Umbilical cord (tissue), 2 donors: ENCODE data around the gene TEX36. TPM values are rescaled to one million over a fixed set of nuclear protein-coding genes. Genes with fewer than 3 reads are reported as not detected.
A peak's percentile ranks its signal among the peaks of the same experiment; 100 is the strongest.
"Not testable (repeated sequence)": the region's sequence is repeated elsewhere in the genome, so short reads cannot be mapped to it uniquely, and the experiment has no call there.

Experiments
- DNase-seq: peaks from one replicate; pipeline ENCODE4 v3.0.0-alpha.2; 2015; ENCODE audit warnings: low spot score
- total RNA-seq: library from RNA; depleted of rRNA; stranded (reverse); fragments of >200 nt; gene quantifications from one replicate; pipeline ENCODE4 v1.2.3, GENCODE V29; 2014; ENCODE audit warnings: low replicate concordance; ENCODE audit not compliant: insufficient read depth

The TEX36 gene, protein sequence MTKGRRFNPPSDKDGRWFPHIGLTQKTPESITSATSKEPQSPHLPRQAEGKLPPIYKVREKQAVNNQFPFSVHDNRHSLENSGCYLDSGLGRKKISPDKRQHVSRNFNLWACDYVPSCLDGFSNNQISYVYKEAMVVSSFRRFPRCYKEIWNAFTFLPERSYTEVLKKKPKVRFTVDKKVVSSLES
- not detected for total RNA-seq

DNA sequence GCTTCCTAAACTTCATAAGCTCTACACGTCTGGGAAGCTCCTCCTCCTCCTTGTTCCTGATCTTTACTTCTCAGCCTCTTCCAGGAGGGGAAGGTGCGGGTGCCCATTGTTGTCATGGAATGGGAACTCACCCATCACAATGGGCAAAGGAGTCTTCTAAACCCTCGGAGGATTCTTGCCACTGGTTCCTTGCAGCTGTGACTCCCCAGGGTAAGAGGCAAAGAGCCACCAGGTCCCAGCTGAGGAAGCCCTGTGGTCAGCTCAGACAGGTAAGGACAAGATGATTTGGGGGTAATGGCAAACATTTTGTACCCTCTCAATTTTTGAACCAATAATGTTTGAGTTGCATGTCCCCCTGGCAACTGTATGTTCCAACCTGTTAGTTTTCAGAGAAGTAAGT is at the start of gene TEX36:
Gene TEX36 (minus strand): TSS at position 101 of the 400 bp plus-strand sequence. CDS start 174 bp downstream, outside the sequence.
- DNase-seq = no peak

DNA sequence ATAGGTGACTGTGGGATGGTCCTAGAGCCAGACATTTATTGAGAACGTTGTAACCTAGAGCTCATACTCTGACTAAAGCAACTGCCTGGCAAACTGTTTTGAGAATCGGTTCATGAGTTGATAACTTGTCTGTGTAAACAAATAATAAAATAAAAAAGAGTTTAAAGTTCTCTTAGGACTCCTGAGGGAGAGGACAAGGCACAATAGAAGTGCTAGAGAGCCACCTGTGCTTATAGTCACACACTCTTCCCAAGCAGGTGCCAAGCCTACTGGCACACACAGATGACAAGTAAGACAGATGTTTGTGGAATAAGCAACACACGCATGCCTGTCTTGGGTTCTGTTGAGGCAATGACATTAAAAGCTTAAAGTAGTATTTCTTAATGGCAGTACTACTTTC is 44.5 kb upstream of the TEX36 start:
- DNase-seq = no peak

DNA sequence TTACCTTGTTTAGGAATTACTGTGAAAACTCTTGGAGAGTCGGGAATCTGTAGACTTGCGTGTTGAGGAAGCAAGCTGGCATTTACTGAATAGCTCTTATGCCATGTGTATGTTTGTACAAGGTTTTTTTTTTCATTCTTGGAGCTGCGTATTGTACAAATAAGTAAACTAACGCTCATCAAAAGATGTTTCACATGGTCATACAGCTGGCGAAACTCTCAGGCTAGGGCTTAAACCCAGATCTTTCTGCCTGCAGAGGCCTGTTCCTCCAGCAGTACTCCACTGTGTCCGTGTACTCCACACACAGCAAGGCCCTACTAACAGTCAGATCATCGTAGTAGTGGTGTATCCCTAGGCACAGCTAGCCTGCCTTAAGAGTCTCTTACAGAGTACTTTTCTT is 44.0 kb upstream of the TEX36 start:
- no peak for DNase-seq

DNA sequence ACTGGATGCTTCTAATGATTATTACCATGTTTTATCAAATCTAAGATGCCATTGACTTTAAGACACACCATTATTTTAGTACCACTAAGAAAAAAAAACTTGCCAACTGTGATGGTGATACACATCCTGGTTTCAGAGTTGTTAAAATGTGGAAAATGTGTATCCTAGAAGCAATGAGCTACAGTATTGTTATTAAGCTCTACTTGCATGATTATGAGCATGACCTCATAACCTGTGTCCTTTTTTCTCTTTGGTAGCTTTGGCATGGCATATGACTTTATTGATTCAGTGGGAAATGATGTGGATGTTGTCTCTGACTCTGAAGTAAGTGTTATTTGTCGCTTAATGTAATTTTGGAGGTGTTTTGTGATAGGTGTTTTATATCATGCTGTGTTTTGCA is 39.8 kb upstream of the TEX36 start:
- DNase-seq = no peak

DNA sequence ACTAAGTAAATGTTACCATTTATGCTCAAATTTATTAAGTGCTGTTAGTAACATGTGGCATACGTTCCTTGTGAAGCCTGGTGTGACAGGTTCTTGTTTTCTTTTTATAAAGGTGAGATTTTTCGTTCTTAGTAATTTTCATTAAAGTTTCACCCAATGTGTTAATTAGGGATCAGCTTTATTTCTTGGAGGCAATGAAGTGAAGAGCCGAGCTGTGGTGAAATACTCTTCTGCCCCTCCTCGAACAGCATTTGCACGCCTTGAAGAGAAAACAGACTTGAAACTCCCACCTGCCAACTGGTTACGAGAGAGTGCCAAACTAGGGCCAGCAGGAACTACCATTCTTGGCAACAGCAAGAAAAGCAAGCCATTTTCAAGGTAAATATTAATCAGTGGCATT is 38.1 kb upstream of the TEX36 start:
- no peak for DNase-seq

DNA sequence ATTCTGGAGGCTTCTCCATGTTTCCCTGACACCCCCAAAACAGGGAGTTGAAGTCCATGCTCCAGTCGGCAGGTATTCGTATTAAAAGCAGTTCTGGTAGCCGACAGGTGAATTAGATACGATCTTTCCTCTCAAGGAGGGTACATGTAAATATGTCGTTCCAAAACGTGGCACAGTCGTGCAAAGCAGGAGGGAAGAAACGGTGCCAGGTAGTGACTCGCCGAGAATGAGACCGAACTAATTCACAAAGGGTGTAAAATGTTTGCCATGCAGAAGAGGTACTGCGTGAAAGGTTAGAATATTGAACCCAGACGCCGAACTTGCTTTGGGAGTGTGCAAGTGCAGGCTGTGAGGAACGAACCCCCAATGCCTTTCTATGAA is 37.0 kb upstream of the TEX36 start:
- no peak for DNase-seq

DNA sequence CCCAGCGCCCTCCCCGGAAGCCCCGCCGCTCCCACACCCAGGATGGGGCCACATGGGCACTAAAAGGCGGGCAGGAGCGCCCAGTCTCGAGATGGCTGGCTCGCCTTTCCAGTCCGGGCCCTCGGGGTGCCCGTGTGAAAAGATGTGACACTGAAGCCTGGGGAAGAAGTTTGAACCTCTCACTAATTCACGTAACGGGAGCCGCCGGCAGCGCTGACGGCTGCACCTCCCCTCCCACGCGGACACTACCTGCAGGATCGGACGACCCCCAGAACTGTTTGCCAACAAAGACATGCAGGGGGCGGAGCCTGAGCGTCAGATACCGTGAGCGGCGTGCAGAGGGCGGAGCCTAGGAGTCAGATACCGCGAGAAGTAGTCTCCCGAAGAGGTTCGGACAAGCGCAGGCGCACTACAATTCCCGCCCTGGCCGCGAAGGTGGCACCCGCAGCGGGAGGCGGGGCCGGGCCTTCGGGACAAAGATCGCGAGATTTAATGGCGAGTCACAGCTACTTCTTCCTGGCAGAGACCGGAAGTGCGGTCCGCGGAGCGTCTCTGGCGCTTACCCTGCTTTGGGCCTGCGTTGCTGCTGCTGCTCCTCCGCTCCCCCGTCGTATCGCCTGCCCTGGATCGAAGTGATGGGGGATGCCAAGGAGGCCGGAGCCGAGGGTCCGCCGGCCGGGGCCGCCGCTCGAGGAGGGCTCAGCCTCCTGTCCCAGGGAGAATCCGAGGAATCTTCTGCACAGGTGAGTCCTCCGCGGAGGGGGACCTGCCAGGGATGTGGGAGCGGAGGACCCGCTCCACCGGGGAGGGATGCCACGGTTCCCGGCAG is 36.4 kb upstream of the TEX36 start, which contains the start of gene EDRF1:
Gene EDRF1 (plus strand): TSS at position 537 of the 829 bp plus-strand sequence. CDS start 99 bp downstream, at position 636.
- DNase-seq = peak; percentile 99

DNA sequence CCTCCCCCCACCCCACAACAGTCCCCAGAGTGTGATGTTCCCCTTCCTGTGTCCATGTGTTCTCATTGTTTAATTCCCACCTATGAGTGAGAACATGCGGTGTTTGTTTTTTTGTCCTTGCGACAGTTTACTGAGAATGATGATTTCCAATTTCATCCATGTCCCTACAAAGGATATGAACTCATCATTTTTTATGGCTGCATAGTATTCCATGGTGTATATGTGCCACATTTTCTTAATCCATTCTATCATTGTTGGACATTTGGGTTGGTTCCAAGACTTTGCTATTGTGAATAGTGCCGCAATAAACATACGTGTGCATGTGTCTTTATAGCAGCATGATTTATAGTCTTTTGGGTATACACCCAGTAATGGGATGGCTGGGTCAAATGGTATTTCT is 31.8 kb upstream of the TEX36 start:
- DNase-seq = not testable (repeated sequence)

DNA sequence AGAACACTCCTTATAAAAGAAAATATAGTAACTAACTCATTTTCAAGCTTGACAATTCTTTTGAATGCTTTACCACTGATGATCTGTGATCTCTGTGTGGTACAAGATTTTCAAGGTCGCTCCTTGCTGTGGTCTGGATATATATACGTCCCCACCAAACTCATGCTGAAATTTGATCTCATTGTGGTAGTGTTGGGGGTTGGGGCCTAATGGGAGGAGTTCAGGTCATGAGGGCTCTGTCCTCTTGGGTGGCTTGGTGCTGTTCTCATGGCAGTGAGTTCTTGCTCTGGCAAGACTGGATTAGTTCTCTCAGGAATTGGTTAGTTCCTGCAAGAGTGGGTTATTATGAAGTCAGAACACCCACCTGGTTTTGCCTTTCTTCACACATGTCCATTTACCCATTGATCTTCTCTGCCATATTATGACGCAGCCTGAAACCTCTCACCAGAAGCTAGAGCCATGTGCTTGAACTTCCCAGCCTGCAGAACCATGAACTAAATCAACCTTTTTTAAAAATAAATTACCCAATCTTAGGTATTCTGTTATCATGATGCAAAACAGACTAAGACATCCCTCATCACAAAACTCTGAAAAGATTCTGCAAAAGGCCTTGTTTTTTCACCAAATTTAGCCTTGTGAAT is 28.3 kb upstream of the TEX36 start:
- no peak for DNase-seq

DNA sequence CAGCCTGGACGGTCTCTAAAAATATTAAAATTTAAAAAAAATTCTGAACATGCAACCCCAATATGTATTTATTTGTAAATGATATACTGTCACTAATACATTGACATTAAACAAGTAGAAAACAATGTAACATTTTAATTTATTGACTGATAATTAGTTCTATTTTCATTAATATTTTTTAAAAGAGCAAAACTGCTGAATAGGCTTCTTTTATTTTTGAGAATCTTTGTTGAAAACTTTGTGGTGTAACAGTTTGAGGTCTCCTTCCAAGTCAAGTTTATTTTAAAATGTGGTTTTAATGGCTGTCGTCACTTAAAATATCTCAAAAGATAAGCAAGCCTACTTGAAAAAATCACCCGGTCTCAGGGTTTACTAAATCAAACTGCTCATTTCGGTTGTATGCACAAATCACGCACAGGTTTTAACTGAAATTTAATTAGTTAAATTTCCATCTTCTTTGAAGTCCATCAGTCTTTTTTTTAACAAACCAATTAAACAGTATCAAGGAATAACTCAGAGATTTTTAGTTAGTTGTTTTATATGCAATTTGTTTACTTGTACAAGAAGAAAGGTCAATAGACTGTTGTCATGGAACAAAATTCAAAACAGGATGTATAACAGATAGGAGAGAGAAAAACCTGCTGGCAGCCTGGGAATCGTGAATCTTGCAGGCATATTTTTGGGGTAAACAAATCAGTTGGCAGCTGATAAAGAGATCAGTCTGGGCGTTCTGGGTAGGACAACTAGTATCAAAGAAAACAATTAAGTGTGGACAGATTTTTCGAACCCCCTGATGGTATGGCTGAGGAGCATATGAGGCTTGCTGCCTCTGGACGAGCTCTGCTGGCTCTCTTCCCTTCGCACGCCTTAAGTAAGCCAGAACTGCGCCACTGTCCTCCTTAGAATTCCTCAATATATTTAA is 26.9 kb upstream of the TEX36 start:
- DNase-seq = peak; percentile 56

DNA sequence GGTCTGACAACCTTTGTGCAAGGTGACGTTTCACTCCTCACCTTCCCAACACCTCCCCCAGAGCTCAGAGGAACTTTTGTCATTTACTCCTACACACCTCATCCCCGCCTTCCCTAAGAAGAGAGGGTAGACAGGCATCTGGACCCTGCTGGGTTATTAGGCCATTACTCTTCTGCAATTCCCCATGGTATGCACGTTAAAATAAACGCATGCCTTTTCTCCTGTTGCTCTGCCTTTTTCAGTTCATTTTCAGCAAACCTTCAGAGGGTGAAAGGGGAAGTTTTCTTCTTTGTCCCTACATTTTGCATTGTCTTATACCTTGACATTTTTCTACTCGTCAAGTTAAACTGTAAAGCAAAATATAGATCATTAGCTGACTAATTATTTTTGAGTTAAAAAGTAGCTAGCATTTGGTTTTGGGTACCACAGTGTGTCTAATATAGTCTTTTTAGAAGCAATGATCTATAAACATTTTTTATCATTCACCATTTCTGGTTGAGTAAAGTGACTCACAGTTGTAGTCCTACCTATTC is 26.1 kb upstream of the TEX36 start:
- no peak for DNase-seq

DNA sequence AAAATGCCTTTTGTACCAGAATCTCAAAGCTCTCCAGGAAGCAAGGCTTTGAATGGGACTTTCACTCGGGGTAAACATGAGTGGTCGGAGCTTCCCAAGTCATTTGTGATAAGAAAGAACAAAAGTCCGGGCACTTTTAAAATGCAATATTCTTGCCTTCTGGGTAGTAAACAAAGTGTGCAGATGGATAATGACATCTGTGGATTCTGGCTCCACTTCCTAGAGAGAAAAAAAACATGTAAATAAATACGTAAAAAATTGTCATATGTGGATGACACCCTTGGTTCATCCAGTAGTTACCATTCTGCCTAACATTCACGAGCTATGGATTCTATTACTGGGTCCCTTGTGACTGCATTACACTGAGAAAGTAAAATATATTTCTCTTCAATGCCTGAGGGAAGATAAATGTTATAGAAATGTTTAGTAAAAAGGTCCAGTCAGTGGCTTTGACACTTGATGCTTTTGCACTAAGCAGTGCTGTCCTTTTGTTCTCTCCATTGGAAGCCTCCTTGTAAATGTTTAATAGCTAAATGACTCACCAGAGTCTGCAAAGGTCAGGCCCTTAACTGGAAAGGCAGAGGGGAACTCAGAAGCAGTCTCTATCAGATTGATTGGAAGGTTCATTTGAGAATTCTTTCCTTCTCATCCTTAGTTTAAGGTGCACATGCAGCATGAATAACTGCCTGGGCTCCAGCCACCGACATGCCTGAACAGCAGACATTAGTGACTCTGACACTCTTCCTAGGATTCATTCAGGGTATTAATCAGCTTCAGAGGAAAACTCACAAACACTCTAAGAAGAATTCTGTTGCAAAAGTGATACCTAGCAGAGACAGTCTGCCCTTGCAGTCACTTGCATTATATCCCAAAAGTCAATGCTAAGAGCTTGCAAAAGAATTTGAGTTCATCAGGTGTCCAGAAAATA is 24.8 kb upstream of the TEX36 start:
- no peak for DNase-seq

DNA sequence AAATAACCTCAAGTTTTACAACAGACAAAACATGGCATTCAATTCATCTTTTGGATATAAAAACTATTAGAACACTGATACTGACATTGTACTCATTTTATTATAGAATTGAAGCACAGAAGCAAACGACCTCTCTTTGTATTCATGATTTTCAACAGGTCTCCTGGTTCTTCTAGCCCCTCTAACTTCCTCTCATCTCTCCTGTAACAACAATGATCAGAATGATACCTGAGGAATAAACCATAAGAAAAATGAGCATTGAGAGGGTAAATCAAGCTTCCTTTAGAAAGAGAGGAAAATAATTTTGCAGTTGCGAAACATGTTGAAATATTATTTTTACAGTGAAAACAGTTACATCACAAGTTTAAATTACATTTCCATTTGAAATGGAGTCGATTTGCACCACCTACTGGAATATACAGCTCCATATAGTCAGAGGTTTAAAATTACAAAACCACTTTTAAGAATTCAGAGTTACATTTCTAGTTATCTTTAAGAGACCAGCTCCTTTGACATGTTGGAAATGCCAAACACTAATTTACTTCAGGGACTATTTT is 17.5 kb upstream of the TEX36 start:
- DNase-seq = peak; percentile 35

DNA sequence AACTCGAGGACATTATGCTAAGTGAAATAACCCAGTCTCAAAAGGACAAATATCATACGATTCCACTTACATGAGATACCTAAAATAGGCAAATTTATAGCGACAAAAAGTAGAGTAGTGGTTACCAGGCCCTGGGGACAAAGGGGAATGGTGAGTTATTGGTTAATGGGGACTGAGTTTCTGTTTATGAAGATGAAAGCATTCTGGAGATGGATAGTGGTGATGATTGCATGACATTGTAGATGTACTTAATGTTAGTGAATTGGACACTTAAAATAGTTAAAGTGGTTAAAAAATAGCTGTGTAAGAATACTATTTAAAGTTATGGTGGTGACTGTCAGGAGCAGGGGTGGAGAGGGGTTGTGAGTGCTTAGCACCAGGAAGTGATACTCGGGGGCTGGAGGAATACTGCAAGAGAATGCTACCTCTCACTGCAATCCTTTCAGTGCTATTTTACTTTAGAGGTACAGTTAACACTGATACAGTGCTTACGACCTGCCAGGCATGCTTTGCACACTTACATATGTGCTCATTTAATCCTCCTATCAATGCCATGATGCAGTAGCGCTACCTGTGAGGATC is 16.7 kb upstream of the TEX36 start:
- no peak for DNase-seq

DNA sequence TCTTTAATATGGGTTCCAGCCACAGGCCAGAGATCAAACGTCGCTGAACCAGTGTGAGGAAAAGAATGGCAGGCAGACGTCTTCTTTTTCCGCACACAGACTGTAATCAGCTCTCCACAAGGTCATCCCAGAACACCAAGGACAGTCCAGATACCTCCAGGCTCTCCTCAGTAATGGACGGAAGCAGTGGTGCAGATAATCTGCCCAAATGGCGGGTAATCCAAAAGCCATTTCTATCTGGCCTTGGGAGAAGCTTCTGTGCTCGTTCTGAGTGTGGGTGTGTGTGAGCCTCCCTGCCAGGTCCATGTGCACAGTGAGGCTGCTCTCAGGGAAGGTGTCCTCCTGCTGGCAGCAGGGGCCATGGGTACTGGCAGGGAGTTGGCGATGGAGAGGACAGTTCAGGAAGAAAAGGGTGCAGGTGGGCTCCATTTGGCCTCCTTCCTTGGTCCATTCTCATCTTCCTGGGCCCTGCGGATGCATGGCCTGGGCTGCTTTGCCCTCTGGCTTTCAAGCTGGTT is 15.6 kb upstream of the TEX36 start:
- no peak for DNase-seq

DNA sequence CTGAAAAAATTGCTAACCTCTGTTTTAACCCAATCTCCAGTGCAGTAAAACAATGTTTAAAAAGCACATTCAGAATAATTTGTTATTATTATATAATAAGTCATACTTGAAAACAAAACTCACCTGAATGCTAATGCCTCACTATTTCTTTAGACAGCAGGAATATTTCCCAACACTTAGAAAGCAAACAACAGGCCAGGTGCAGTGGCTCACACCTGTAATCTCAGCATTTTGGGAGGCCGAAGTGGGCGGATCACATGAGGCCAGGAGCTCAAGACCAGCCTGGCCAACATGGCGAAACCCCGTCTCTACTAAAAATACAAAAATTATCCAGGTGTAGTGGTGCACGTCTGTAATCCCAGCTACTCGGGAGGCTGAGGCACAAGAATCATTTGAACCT is 13.9 kb upstream of the TEX36 start:
- not testable (repeated sequence) for DNase-seq

DNA sequence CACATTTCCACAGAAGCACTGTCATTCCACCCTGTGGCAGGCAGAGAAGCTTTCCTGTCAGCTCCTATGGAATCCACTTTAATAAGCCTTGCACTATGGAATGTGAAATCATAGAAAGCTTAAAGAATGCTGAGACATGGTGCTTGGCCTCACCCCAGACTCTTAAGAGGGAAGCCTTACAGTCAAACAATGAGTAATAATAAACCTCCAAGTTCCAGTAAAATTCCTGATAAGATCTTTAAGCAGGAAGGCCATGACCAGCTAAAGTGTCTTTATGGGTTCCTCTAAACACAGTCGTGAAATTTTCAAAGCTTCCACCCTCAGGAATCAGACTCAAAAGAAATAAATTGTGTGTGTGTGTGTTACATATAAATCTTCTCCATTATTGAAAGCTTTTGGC is 11.9 kb upstream of the TEX36 start:
- DNase-seq = peak; percentile 46

DNA sequence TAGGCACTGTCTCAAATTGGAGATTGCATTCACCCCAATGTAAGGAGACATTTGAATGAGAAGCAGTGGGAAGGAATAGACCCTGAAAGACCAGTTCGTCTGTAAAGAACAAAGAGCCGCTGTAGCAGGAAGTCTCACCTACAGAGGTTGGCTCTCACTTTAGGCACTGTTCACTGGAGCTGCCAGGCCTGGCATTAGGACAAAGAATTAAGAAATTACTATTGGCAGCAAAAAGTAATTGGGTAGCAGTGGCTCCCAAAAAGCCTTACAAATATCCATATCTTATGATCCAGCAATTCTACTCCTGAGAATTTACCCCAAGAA is 10.5 kb upstream of the TEX36 start:
- no peak for DNase-seq
